Upper lobe of left lung (tissue), 6 donors: ENCODE data around the gene PRKCA. TPM values are rescaled to one million over a fixed set of nuclear protein-coding genes. Genes with fewer than 3 reads are reported as not detected.

Experiments used
- ATAC-seq, 2 donors: fragments of 200-7000 bp; cut with Tn5 transposase; one replicate each; pipeline ENCODE4 v1.9.1; 2022; ENCODE audit warnings: mild to moderate bottlenecking in 2 of 2, moderate library complexity in 2 of 2; ENCODE audit not compliant: low FRiP score in 2 of 2
- DNase-seq, 2 donors: peaks; one replicate each; pipeline ENCODE4 v3.0.0-alpha.2; 2019 to 2020
- H3K27ac ChIP-seq, 4 donors: fragments of 200-600 bp; sonication (generic); one replicate each; pipeline ENCODE4 v1.5.1; 2016 to 2019
- H3K27me3 ChIP-seq, 4 donors: fragments of 200-600 bp; sonication (generic); one replicate each; pipeline ENCODE4 v1.5.1; 2017 to 2019
- H3K36me3 ChIP-seq, 4 donors: fragments of 200-600 bp; sonication (generic); one replicate each; pipeline ENCODE4 v1.5.1; 2016 to 2019
- H3K4me1 ChIP-seq, 4 donors: fragments of 200-600 bp; sonication (generic); one replicate each; pipeline ENCODE4 v1.5.1; 2018 to 2019
- H3K4me3 ChIP-seq, 4 donors: fragments of 200-600 bp; sonication (generic); one replicate each; pipeline ENCODE4 v1.5.1; 2017 to 2019; ENCODE audit warnings: mild to moderate bottlenecking in 2 of 4, moderate library complexity in 1 of 4
- H3K9me3 ChIP-seq, 4 donors: fragments of 200-600 bp; sonication (generic); one replicate each; pipeline ENCODE4 v1.5.1; 2018 to 2019
- CTCF ChIP-seq, 6 experiments: fragments of 450-650 bp in 4 of 6; fragments of 200-600 bp in 2 of 6; sonication (generic) in 2 of 6; IDR thresholded peaks; one replicate each; pipeline ENCODE4 v1.5.1; 2016 to 2019; ENCODE audit warnings: antibody characterized with exemption in 6 of 6
- EP300 ChIP-seq, 4 donors: sonication (generic); formaldehyde crosslinking; IDR thresholded peaks; one replicate each; pipeline ENCODE4 v1.5.1; 2017; ENCODE audit warnings: antibody characterized with exemption in 4 of 4, control low read depth in 2 of 4
- POLR2A ChIP-seq, 4 donors: fragments of 450-650 bp; IDR thresholded peaks; one replicate each; pipeline ENCODE4 v1.5.1; 2016 to 2017; ENCODE audit warnings: antibody characterized with exemption in 4 of 4, mild to moderate bottlenecking in 2 of 4
- POLR2AphosphoS5 ChIP-seq, 2 donors: sonication (generic); formaldehyde crosslinking; IDR thresholded peaks; one replicate each; pipeline ENCODE4 v1.5.1; 2017; ENCODE audit warnings: antibody characterized with exemption in 2 of 2
- WGBS, 2 donors: methylation state at CpG; one replicate each; pipeline ENCODE4 v1.1.5; 2017 to 2018; 5-methylcytosine and 5-hydroxymethylcytosine counted together
- total RNA-seq, 6 donors: library from RNA; depleted of rRNA in 4 of 6; stranded (reverse); fragments of >200 nt in 4 of 6; gene quantifications; one replicate each; pipeline versions ENCODE4 v1.1.0 to v1.2.1, GENCODE V29; 2016 to 2021
- donor health status: DM: no; HTN: no; CAD: no; lungs with moderate emphysema.
- donor health status: DM: no; HTN: yes; CAD: no; lungs with severe emphysema.

The PRKCA gene
- total RNA-seq, 6 donors from 2014 or later: 10.9 to 29.3 (median 18.0) TPM

GRCh38 chr17:66548659-66549310, 246.4 kb downstream of the PRKCA start:
- Histone ChIP-seq H3K36me3 (no peaks in the 10 kb centered on the region), H3K4me1 (peaks cover 8 to 22% (median 11%) of the 10 kb centered on the region in 4 donors), H3K4me3 (no peak overlapping the region), H3K27me3 (no peaks in the 10 kb centered on the region), H3K9me3 (peaks cover 0 to 5% (median 0%) of the 10 kb centered on the region in 4 donors), H3K27ac (no peak overlapping the region)
- WGBS, 2 donors: 90 to 91% methylated on average over 14 of the region's 14 CpGs
- no peak for DNase-seq
- no peak for ATAC-seq
- TF ChIP-seq POLR2A (IDR thresholded peaks at IDR 0.05): no peak
- no peak for TF ChIP-seq CTCF (IDR thresholded peaks at IDR 0.05)
- TF ChIP-seq EP300 (IDR thresholded peaks at IDR 0.05): no peak
- no peak for TF ChIP-seq POLR2AphosphoS5 (IDR thresholded peaks at IDR 0.05)

DNA sequence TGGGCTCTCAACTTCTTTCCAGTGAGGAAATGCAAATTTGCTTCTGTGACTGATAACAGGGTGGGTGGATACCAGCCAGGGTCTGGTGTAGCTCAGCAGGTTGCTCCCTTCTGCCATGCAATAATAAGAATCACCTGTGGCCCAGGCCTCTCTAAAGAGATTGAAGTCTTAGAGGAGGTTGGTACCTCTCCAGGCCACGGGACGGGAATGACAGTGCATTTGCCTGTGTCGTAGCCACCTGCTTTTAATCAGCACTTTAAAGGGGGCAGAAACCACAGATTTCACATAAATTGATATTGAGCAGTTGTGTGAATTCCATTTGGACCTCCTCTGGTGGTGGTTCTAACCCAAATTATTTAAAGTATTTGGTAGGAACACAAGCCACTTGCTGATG, 246.9 kb downstream of the PRKCA start:
- no peak for DNase-seq
- TF ChIP-seq CTCF (IDR thresholded peaks at IDR 0.05) (no peak), POLR2A (IDR thresholded peaks at IDR 0.05) (no peak), EP300 (IDR thresholded peaks at IDR 0.05) (no peak), POLR2AphosphoS5 (IDR thresholded peaks at IDR 0.05) (no peak)
- Histone ChIP-seq H3K36me3 (no peaks in the 10 kb centered on the region), H3K4me3 (no peak overlapping the region), H3K9me3 (peaks cover 0 to 5% (median 0%) of the 10 kb centered on the region in 4 donors), H3K4me1 (peaks cover 8 to 22% (median 11%) of the 10 kb centered on the region in 4 donors), H3K27me3 (no peaks in the 10 kb centered on the region), H3K27ac (no peak overlapping the region)
- ATAC-seq: no peak
- 63 to 87% methylated on average over 3 of the region's 3 CpGs for WGBS, 2 donors

- DNase-seq: no peak
- peaks cover 8 to 22% (median 11%) of the 10 kb centered on the region in 4 donors for H3K4me1 ChIP-seq
- H3K27ac ChIP-seq: no peak overlapping the region
- no peaks in the 10 kb centered on the region for H3K27me3 ChIP-seq
- WGBS, 2 donors: 78 to 83% methylated on average over 5 of the region's 5 CpGs
- TF ChIP-seq POLR2AphosphoS5 (IDR thresholded peaks at IDR 0.05) (no peak), POLR2A (IDR thresholded peaks at IDR 0.05) (no peak), CTCF (IDR thresholded peaks at IDR 0.05) (no peak), EP300 (IDR thresholded peaks at IDR 0.05) (no peak)
- no peak overlapping the region for H3K4me3 ChIP-seq
- no peak for ATAC-seq
- peaks cover 0 to 5% (median 0%) of the 10 kb centered on the region in 4 donors for H3K9me3 ChIP-seq
- no peaks in the 10 kb centered on the region for H3K36me3 ChIP-seq
Observed at GRCh38 chr17:66549731-66550207, 247.4 kb downstream of the PRKCA start.

DNA sequence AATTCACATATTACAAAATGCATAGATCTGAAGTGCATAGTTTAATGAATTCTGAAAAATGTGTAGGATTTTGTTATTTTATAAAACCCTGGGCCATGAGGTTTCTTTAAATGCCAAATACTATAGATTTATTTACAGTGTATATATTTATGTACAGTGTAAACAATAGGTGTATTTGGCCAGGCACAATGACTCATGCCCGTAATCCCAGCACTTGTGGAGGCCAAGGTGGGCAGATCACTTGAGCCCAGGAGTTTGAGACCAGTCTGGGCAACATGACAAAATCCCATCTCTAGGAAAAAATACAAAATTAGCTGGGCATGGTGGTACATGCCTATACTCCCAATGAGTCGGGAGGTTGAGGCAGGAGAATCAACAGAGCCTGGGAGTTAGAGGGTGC, 249.4 kb downstream of the PRKCA start:
- DNase-seq: no peak
- H3K9me3 ChIP-seq: no peaks in the 10 kb centered on the region
- no peaks in the 10 kb centered on the region for H3K27me3 ChIP-seq
- H3K27ac ChIP-seq: no peak overlapping the region
- H3K4me3 ChIP-seq: no peak overlapping the region
- peaks cover 8 to 22% (median 11%) of the 10 kb centered on the region in 4 donors for H3K4me1 ChIP-seq
- 89 to 95% methylated on average over 2 of the region's 2 CpGs for WGBS, 2 donors
- no peaks in the 10 kb centered on the region for H3K36me3 ChIP-seq
- no peak for TF ChIP-seq POLR2AphosphoS5 (IDR thresholded peaks at IDR 0.05)
- no peak for TF ChIP-seq CTCF (IDR thresholded peaks at IDR 0.05)
- no peak for TF ChIP-seq EP300 (IDR thresholded peaks at IDR 0.05)
- TF ChIP-seq POLR2A (IDR thresholded peaks at IDR 0.05): no peak
- no peak for ATAC-seq

GRCh38 chr17:66552371-66552770, 250.0 kb downstream of the PRKCA start:
- no peaks in the 10 kb centered on the region for H3K36me3 ChIP-seq
- TF ChIP-seq EP300 (IDR thresholded peaks at IDR 0.05) (no peak), POLR2A (IDR thresholded peaks at IDR 0.05) (no peak), POLR2AphosphoS5 (IDR thresholded peaks at IDR 0.05) (no peak), CTCF (IDR thresholded peaks at IDR 0.05) (no peak)
- peaks cover 8 to 18% (median 11%) of the 10 kb centered on the region in 4 donors for H3K4me1 ChIP-seq
- H3K4me3 ChIP-seq: no peak overlapping the region
- 82 to 84% methylated on average over 7 of the region's 7 CpGs for WGBS, 2 donors
- DNase-seq (no peak), ATAC-seq (no peak)
- no peaks in the 10 kb centered on the region for H3K27me3 ChIP-seq
- H3K27ac ChIP-seq: no peak overlapping the region
- H3K9me3 ChIP-seq: no peaks in the 10 kb centered on the region
